WTC11 (cell line): ENCODE results near the gene PAQR9. TPM values are rescaled to one million over a fixed set of nuclear protein-coding genes. Genes with fewer than 3 reads are reported as not detected.

Source experiments
- ATAC-seq: fragments of 200-7000 bp; cut with Tn5 transposase; 2 replicates; pipeline ENCODE4 v1.10.0; 2021; ENCODE audit warnings: mild to moderate bottlenecking, moderate library complexity
- CTCF ChIA-PET: fragments of 300-600 bp; sonication (Branson Sonifier 250); formaldehyde crosslinking; loops from one replicate; lab custom pipeline; 2021; ENCODE audit warnings: antibody characterized with exemption; lab: Charles Lee
- POLR2A ChIA-PET: fragments of 350-600 bp; sonication (Branson Sonifier 250); formaldehyde crosslinking; loops from one replicate; lab custom pipeline; 2021; ENCODE audit warnings: antibody characterized with exemption; lab: Charles Lee
- DNase-seq: peaks from one replicate; pipeline ENCODE4 v3.0.0; 2021; ENCODE audit warnings: low spot score
- H3K27ac Mint-ChIP-seq: 2 replicates; pipeline ENCODE4 v1.8.0; 2021; ENCODE audit warnings: mixed read lengths
- H3K27me3 Mint-ChIP-seq: 2 replicates; pipeline ENCODE4 v1.8.0; 2021; ENCODE audit warnings: low read depth, mild to moderate bottlenecking, moderate library complexity, mixed read lengths
- H3K36me3 Mint-ChIP-seq: 2 replicates; pipeline ENCODE4 v1.8.0; 2021; ENCODE audit warnings: mixed read lengths
- H3K4me1 Mint-ChIP-seq: 2 replicates; pipeline ENCODE4 v1.8.0; 2022; ENCODE audit warnings: mixed read lengths
- H3K4me3 Mint-ChIP-seq: 2 replicates; pipeline ENCODE4 v1.8.0; 2021; ENCODE audit warnings: mild to moderate bottlenecking, moderate library complexity, mixed read lengths
- H3K9me3 Mint-ChIP-seq: 2 replicates; pipeline ENCODE4 v1.8.0; 2021; ENCODE audit warnings: mixed read lengths
- CTCF ChIP-seq: fragments of 200-600 bp; IDR thresholded peaks from 2 replicates; pipeline ENCODE4 v1.8.0; 2022; ENCODE audit warnings: antibody characterized with exemption
- ESRRA ChIP-seq: sonication (generic); formaldehyde crosslinking; IDR thresholded peaks from 2 replicates; pipeline ENCODE4 v1.8.1; 2022; ENCODE audit warnings: mild to moderate bottlenecking, missing genetic modification reagents, borderline replicate concordance
- GABPB1 ChIP-seq: sonication (generic); formaldehyde crosslinking; IDR thresholded peaks from 2 replicates; pipeline ENCODE4 v1.8.1; 2023; ENCODE audit warnings: mild to moderate bottlenecking, missing genetic modification reagents
- IRF2 ChIP-seq: sonication (generic); formaldehyde crosslinking; IDR thresholded peaks from 2 replicates; pipeline ENCODE4 v1.8.0; 2022; ENCODE audit warnings: low read depth, missing genetic modification reagents, borderline replicate concordance
- JUN ChIP-seq: sonication (generic); formaldehyde crosslinking; IDR thresholded peaks from 2 replicates; pipeline ENCODE4 v1.8.0; 2023; ENCODE audit warnings: mild to moderate bottlenecking, missing genetic modification reagents
- KAT7 ChIP-seq: sonication (generic); formaldehyde crosslinking; IDR thresholded peaks from 2 replicates; pipeline ENCODE4 v1.8.1; 2023; ENCODE audit warnings: missing genetic modification reagents, mild to moderate bottlenecking, borderline replicate concordance
- MLX ChIP-seq: sonication (generic); formaldehyde crosslinking; IDR thresholded peaks from 2 replicates; pipeline ENCODE4 v1.8.1; 2023; ENCODE audit warnings: mild to moderate bottlenecking, missing genetic modification reagents, moderate library complexity
- SP1 ChIP-seq: sonication (generic); formaldehyde crosslinking; conservative IDR thresholded peaks from 2 replicates; pipeline ENCODE4 v1.8.1; 2022; ENCODE audit warnings: missing genetic modification reagents
- STAT6 ChIP-seq: sonication (generic); formaldehyde crosslinking; conservative IDR thresholded peaks from 2 replicates; pipeline ENCODE4 v1.8.1; 2023; ENCODE audit warnings: mild to moderate bottlenecking, low read depth, missing genetic modification reagents, moderate library complexity
- TCF7 ChIP-seq: sonication (generic); formaldehyde crosslinking; IDR thresholded peaks from 2 replicates; pipeline ENCODE4 v1.8.0; 2022; ENCODE audit warnings: mild to moderate bottlenecking, low read depth, missing genetic modification reagents, moderate library complexity
- TP53 ChIP-seq: sonication (generic); formaldehyde crosslinking; IDR thresholded peaks from 2 replicates; pipeline ENCODE4 v1.8.1; 2023; ENCODE audit warnings: mild to moderate bottlenecking, missing genetic modification reagents
- ZMAT4 ChIP-seq: fragments of 250-450 bp; sonication (Bioruptor Pico); IDR thresholded peaks from 2 replicates; pipeline ENCODE4 v1.9.0; 2021; ENCODE audit warnings: mild to moderate bottlenecking
- ZNF317 ChIP-seq: sonication (generic); formaldehyde crosslinking; IDR thresholded peaks from 2 replicates; pipeline ENCODE4 v1.8.1; 2023; ENCODE audit warnings: low read depth, mild to moderate bottlenecking, moderate library complexity, missing genetic modification reagents, borderline replicate concordance
- ZNF396 ChIP-seq: fragments of 250-450 bp; sonication (Bioruptor Pico); IDR thresholded peaks from 2 replicates; pipeline ENCODE4 v1.8.0; 2021; ENCODE audit warnings: mild to moderate bottlenecking, moderate library complexity, borderline replicate concordance
- ZNF532 ChIP-seq: fragments of 250-450 bp; sonication (Bioruptor Pico); IDR thresholded peaks from 2 replicates; pipeline ENCODE4 v1.9.0; 2021; ENCODE audit warnings: mild to moderate bottlenecking, borderline replicate concordance
- total RNA-seq: library from RNA; stranded (reverse); gene quantifications from 3 replicates; pipeline ENCODE4 v1.2.3, GENCODE V29; 2021

Gene PAQR9
- total RNA-seq, 1 experiment from 2014 or later: 2.0 TPM

GRCh38 chr3:142976621-142977398, 13.3 kb upstream of the PAQR9 start:
- no peak for DNase-seq
- ATAC-seq: peak; percentile 20; the same call in 1 of the 2 replicates
- ChIA-PET POLR2A (no interaction called here), CTCF (interaction anchor here (1.0 to 2.1 kb wide), 2 partner anchors 10 to 45 kb away, joined by 3 to 7 read pairs; no protein-coding TSS in a partner anchor)
- Mint-ChIP-seq H3K4me3 (no peak overlapping the region), H3K9me3 (no peaks in the 10 kb centered on the region), H3K27ac (no peak overlapping the region), H3K27me3 (no peaks in the 10 kb centered on the region; the same call in 1 of the 2 replicates), H3K4me1 (peaks cover 8% of the 10 kb centered on the region), H3K36me3 (no peaks in the 10 kb centered on the region)
- TF ChIP-seq ZMAT4 (CRISPR knock-in tag): no peak
- TF ChIP-seq TCF7 (CRISPR knock-in tag): no peak
- TF ChIP-seq GABPB1 (CRISPR knock-in tag): peak; percentile 28; the same call in 1 of the 2 replicates
- TF ChIP-seq KAT7 (CRISPR knock-in tag): no peak
- TF ChIP-seq IRF2 (CRISPR knock-in tag): no peak

GRCh38 chr3:142975316-142975995, 12.0 kb upstream of the PAQR9 start:
- ChIA-PET POLR2A (interaction anchor here (0.8 kb wide), 1 partner anchor 11 kb away, joined by 6 read pairs; no protein-coding TSS in a partner anchor), CTCF (interaction anchor here (0.6 to 2.1 kb wide), 18 partner anchors 9 to 398 kb away, joined by 3 to 11 read pairs (median 4); partner anchors contain the start of gene U2SURP)
- Mint-ChIP-seq H3K36me3 (no peaks in the 10 kb centered on the region), H3K4me1 (no peaks in the 10 kb centered on the region), H3K4me3 (no peak overlapping the region), H3K27ac (no peak overlapping the region), H3K9me3 (no peaks in the 10 kb centered on the region), H3K27me3 (no peaks in the 10 kb centered on the region; the same call in 1 of the 2 replicates)
- peak; percentile 93 for ATAC-seq
- TF ChIP-seq CTCF (peak; percentile 22; the same call in 1 of the 2 replicates), IRF2 (CRISPR knock-in tag) (no peak), SP1 (CRISPR knock-in tag) (no peak)
- DNase-seq: no peak

- POLR2A ChIA-PET: interaction anchor here (0.5 kb wide), 1 partner anchor 110 kb away, joined by 4 read pairs; no protein-coding TSS in a partner anchor
- Mint-ChIP-seq H3K9me3 (no peaks in the 10 kb centered on the region), H3K4me1 (no peaks in the 10 kb centered on the region), H3K27ac (no peak overlapping the region), H3K4me3 (no peak overlapping the region), H3K36me3 (no peaks in the 10 kb centered on the region), H3K27me3 (no peaks in the 10 kb centered on the region; the same call in none of the 2 replicates)
- DNase-seq (no peak), ATAC-seq (no peak)
- CTCF ChIA-PET: interaction anchor here (0.6 to 1.0 kb wide), 3 partner anchors 43 to 145 kb away, joined by 3 to 7 read pairs (median 4); no protein-coding TSS in a partner anchor
- TF ChIP-seq JUN (CRISPR knock-in tag) (no peak), ZNF317 (CRISPR knock-in tag) (no peak), ESRRA (CRISPR knock-in tag) (no peak), ZNF532 (CRISPR knock-in tag) (no peak), MLX (CRISPR knock-in tag) (no peak), TP53 (CRISPR knock-in tag) (no peak), STAT6 (CRISPR knock-in tag) (no peak), ZNF396 (CRISPR knock-in tag) (no peak)
These were observed 9.9 kb upstream of the PAQR9 start for GRCh38 chr3:142973217-142974009.
